Common myeloid progenitor, CD34-positive (primary cell): Measurements from ENCODE around the gene VSIG8.

ENCODE experiments used
- CTCF ChIA-PET: fragments of 350-600 bp; sonication (Branson Sonifier 250); formaldehyde crosslinking; loops from one replicate; lab custom pipeline; 2021; ENCODE audit warnings: antibody characterized with exemption; lab: Charles Lee
- POLR2A ChIA-PET: fragments of 350-600 bp; sonication (Branson Sonifier 250); formaldehyde crosslinking; loops from one replicate; lab custom pipeline; 2021; ENCODE audit warnings: antibody characterized with exemption; lab: Charles Lee
- DNase-seq, 3 donors: peaks; one replicate each; pipeline versions ENCODE4 v3.0.0 to v3.0.0-alpha.2; 2013
- H3K27ac ChIP-seq, 2 experiments: 1 replicate in 1 of 2; 2 replicates in 1 of 2; pipeline ENCODE4 v1.7.0; 2013; ENCODE audit warnings: inconsistent platforms in 2 of 2, low read length in 2 of 2, mild to moderate bottlenecking in 2 of 2, low read depth in 1 of 2, moderate library complexity in 1 of 2; ENCODE audit not compliant: severe bottlenecking in 2 of 2, insufficient read depth in 1 of 2, poor library complexity in 1 of 2
- H3K27me3 ChIP-seq, 5 experiments: replicated peaks in 2 of 5; 1 replicate in 3 of 5; 2 replicates in 2 of 5; pipeline versions ENCODE4 v1.6.1 to v1.7.0; 2013; ENCODE audit warnings: low read length in 4 of 5, mild to moderate bottlenecking in 2 of 5, moderate library complexity in 2 of 5, inconsistent platforms in 1 of 5; ENCODE audit not compliant: insufficient read depth in 5 of 5, control insufficient read depth in 4 of 5
- H3K36me3 ChIP-seq, 4 experiments: 1 replicate in 2 of 4; 2 replicates in 2 of 4; pipeline versions ENCODE4 v1.6.1 to v1.7.0; 2013; ENCODE audit warnings: low read length in 3 of 4, control low read depth in 1 of 4, mild to moderate bottlenecking in 1 of 4; ENCODE audit not compliant: control insufficient read depth in 4 of 4, insufficient read depth in 4 of 4
- H3K4me1 ChIP-seq, 4 experiments: 1 replicate in 3 of 4; 2 replicates in 1 of 4; pipeline versions ENCODE4 v1.6.1 to v1.7.1; 2013; ENCODE audit warnings: low read length in 3 of 4, mild to moderate bottlenecking in 3 of 4, control low read depth in 1 of 4, inconsistent platforms in 1 of 4, moderate library complexity in 1 of 4; ENCODE audit not compliant: control insufficient read depth in 4 of 4, insufficient read depth in 4 of 4; ENCODE audit errors: control extremely low read depth in 1 of 4
- H3K4me3 ChIP-seq, 7 experiments: 1 replicate in 4 of 7; 2 replicates in 3 of 7; pipeline versions ENCODE4 v1.5.1 to v1.7.0; 2013; ENCODE audit warnings: mild to moderate bottlenecking in 7 of 7, low read length in 6 of 7, moderate library complexity in 6 of 7, inconsistent platforms in 2 of 7, low read depth in 2 of 7, control low read depth in 1 of 7; ENCODE audit not compliant: insufficient read depth in 4 of 7, control insufficient read depth in 1 of 7; ENCODE audit errors: extremely low read depth in 1 of 7
- H3K9me3 ChIP-seq, 5 experiments: 1 replicate in 4 of 5; 2 replicates in 1 of 5; pipeline versions ENCODE4 v1.6.1 to v1.7.1; 2013; ENCODE audit warnings: low read length in 4 of 5, mild to moderate bottlenecking in 2 of 5, inconsistent platforms in 1 of 5, low read depth in 1 of 5, moderate library complexity in 1 of 5; ENCODE audit not compliant: control insufficient read depth in 4 of 5, insufficient read depth in 2 of 5; ENCODE audit errors: control extremely low read depth in 1 of 5
- WGBS: methylation state at CpG from one replicate; pipeline ENCODE4 v1.1.5; 2013; ENCODE audit not compliant: insufficient coverage; 5-methylcytosine and 5-hydroxymethylcytosine counted together

Gene VSIG8

DNA sequence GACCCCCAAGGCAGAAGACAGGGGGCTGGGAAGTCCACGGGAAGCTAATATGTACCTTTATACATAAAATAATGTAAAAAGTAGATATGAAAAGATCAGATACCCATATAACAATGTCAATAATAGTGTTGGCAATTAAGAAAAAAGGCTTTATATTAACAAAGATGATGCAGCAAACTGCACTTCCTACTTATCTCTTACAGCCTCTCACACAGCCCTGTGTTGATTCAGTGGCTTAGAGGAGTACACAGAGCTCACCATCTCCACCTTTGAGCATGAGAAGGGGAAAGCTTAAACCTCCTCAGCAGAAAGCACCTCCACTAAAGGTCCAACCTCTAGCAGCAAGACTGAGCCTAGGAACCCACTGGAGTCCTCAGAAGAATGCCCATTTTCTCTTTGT is 7.2 kb upstream of the VSIG8 start:
- POLR2A ChIA-PET, result no interaction called here
- CTCF ChIA-PET, result interaction anchor here (0.6 to 1.4 kb wide), 6 partner anchors 10 to 65 kb away, joined by 3 to 6 read pairs (median 4); no protein-coding TSS in a partner anchor

DNA sequence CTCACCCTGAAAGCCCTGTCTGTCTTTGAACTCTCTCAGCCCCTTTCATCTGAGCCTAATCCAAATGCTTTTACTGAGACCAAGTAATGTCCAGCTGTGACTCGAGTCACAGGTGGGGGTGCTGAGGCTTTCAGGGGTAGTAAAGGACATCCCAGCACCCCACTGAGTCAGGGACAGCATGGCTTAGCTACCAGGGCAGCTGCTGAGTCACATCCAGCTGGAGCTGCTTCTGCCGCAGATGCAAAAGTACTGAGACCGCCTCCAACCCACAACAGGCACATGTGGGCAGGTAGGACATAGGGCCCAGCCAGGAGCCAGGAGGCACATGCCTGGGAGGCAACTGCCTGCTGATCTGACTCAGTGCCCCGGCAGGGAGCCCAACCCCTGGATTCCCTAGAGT is 6.7 kb upstream of the VSIG8 start:
- peaks cover 0 to 16% (median 8%) of the 10 kb centered on the region in 4 experiments for H3K4me1 ChIP-seq
- ChIA-PET POLR2A (interaction anchor here (1.1 kb wide), 1 partner anchor 66 kb away, joined by 3 read pairs; no protein-coding TSS in a partner anchor), CTCF (interaction anchor here (0.6 to 1.4 kb wide), 7 partner anchors 10 to 65 kb away, joined by 3 to 6 read pairs (median 4); no protein-coding TSS in a partner anchor)
- H3K27ac ChIP-seq, result no peak overlapping the region
- H3K36me3 ChIP-seq, result no peaks in the 10 kb centered on the region
- DNase-seq, result peak in 2 of 3 donors; percentile 71 to 78
- no peaks in the 10 kb centered on the region for H3K27me3 ChIP-seq
- no peak overlapping the region for H3K4me3 ChIP-seq
- WGBS, result 20% methylated on average over 1 of the region's 4 CpGs
- H3K9me3 ChIP-seq, result no peaks in the 10 kb centered on the region

More for the DNA sequence above, 7.2 kb upstream of the VSIG8 start:
- H3K4me3 ChIP-seq, result peak overlapping the region in 1 of 7 experiments; percentile 11
- no peaks in the 10 kb centered on the region for H3K9me3 ChIP-seq
- no peak overlapping the region for H3K27ac ChIP-seq
- peaks cover 0 to 16% (median 8%) of the 10 kb centered on the region in 4 experiments for H3K4me1 ChIP-seq
- no peaks in the 10 kb centered on the region for H3K27me3 ChIP-seq
- DNase-seq, result peak in 2 of 3 donors; percentile 38 to 43
- H3K36me3 ChIP-seq, result no peaks in the 10 kb centered on the region
- WGBS, result no CpG with 5 or more reads among the region's 1 CpG

DNA sequence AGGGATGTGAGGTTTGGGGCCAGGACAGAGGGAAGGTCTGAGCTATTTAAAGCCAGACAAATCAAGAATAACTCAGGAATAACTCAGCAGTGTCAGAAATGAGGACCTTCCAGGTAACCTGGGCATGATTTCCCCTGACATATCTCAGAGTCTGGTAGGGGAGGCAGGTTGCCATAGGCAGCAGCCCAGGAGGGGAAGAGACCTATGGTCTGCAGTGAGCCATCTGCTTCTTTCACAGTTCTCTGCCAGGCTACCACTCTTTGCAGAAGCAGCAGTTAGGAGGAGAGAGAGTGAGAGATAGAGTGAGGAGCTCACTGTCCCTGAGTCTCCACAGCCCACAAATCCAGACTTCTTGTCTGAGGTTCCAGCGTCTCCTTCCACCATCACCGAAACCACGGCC is 6.3 kb upstream of the VSIG8 start:
- DNase-seq, result peak in 2 of 3 donors; percentile 29 to 41
- WGBS, result 100% methylated on average over 1 of the region's 3 CpGs
- Histone ChIP-seq H3K27ac (no peak overlapping the region), H3K4me3 (no peak overlapping the region), H3K27me3 (no peaks in the 10 kb centered on the region), H3K4me1 (peaks cover 0 to 16% (median 8%) of the 10 kb centered on the region in 4 experiments), H3K9me3 (no peaks in the 10 kb centered on the region), H3K36me3 (no peaks in the 10 kb centered on the region)
- CTCF ChIA-PET, result interaction anchor here (0.9 to 1.4 kb wide), 4 partner anchors 21 to 64 kb away, joined by 3 to 6 read pairs (median 4); no protein-coding TSS in a partner anchor
- POLR2A ChIA-PET, result interaction anchor here (1.1 kb wide), 1 partner anchor 66 kb away, joined by 3 read pairs; no protein-coding TSS in a partner anchor

DNA sequence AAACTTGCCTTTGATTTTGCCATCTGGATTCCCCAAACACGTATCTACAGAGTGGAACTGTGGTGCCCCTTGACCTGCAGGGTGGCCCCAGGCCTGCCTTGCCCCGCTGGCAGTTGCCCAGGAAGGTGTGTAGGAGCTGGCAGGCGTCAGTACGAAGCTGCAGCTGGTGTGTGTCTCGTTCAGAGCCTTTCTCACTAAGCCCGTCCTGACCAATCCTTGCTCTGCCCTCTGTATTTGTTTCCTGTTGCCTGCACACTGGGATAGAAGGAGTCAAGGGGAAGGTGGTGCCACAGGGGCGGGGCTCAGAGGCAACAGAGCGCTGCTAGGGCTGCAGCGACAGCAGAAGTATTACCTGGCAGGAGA is 5.2 kb upstream of the VSIG8 start:
- H3K9me3 ChIP-seq, result no peaks in the 10 kb centered on the region
- WGBS, result 79% methylated on average over 8 of the region's 9 CpGs
- ChIA-PET POLR2A (no interaction called here), CTCF (interaction anchor here (1.4 kb wide), 1 partner anchor 14 kb away, joined by 3 read pairs; no protein-coding TSS in a partner anchor)
- H3K27me3 ChIP-seq, result no peaks in the 10 kb centered on the region
- H3K27ac ChIP-seq, result no peak overlapping the region
- H3K4me3 ChIP-seq, result no peak overlapping the region
- no peak for DNase-seq
- no peaks in the 10 kb centered on the region for H3K36me3 ChIP-seq
- H3K4me1 ChIP-seq, result peaks cover 0 to 16% (median 8%) of the 10 kb centered on the region in 4 experiments

DNA sequence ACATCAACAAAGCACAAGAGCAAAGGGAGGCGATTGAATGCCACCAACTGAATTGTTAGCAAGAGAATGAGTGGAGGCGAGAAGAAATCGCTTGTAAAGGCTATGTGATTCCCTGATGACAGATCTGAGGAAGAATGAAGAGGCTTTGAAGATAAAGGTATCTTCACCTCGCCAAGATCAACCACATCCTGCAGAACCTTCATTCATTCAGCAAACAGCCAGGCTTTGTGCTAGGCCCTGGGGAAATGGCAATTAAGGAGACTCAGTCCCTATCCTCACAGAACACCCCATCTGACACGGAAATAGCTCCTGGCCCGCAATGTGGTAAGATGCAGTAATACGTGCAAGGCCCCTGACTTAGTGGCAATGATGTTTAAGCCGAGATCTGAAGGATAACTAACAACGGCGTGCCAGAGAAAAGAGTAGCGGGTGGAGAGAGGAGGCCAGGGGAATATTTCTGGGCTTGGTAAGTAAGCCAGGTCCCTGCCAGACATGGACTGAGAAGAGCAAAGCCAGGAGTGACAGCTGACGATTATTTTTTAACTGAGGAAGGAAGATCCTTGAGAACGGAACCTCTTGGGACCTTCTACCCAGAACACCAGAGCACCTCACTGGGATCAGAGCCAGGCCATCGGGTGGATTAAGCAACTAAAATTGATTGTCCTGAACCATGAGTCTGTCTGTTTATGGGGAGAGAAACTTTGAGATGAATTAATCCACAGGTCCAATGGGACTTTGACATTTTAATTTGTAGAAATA is 4.6 kb upstream of the VSIG8 start:
- no peak overlapping the region for H3K4me3 ChIP-seq
- H3K9me3 ChIP-seq, result no peaks in the 10 kb centered on the region
- ChIA-PET CTCF (interaction anchor here (0.7 to 1.6 kb wide), 5 partner anchors 13 to 69 kb away, joined by 3 to 4 read pairs (median 3); no protein-coding TSS in a partner anchor), POLR2A (no interaction called here)
- H3K27me3 ChIP-seq, result no peaks in the 10 kb centered on the region
- H3K27ac ChIP-seq, result no peak overlapping the region
- no peak for DNase-seq
- WGBS, result 85% methylated on average over 13 of the region's 14 CpGs
- peaks cover 0 to 16% (median 8%) of the 10 kb centered on the region in 4 experiments for H3K4me1 ChIP-seq
- H3K36me3 ChIP-seq, result no peaks in the 10 kb centered on the region

DNA sequence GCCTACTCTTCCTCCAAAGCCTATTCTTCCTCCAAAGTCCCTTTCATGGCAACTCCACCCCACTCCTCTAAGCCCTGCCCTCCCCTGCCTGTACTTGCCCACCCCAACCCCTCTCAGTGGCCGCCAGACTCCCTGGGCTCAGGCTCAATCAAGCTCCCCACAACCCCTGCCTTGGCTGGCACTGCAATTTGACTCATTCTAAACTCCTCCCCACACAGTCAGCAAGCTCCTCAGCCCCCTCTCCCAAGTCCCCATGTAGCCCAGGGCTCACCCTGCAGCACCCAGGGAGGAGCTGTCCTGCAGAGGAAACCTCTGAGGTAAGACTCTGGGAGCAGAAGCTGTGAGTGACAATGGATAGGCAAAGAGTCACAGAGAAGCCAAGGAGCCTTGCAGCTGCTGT is 3.6 kb upstream of the VSIG8 start:
- POLR2A ChIA-PET, result no interaction called here
- CTCF ChIA-PET, result interaction anchor here (0.7 to 1.6 kb wide), 4 partner anchors 8 to 25 kb away, joined by 3 to 4 read pairs (median 3); no protein-coding TSS in a partner anchor

DNA sequence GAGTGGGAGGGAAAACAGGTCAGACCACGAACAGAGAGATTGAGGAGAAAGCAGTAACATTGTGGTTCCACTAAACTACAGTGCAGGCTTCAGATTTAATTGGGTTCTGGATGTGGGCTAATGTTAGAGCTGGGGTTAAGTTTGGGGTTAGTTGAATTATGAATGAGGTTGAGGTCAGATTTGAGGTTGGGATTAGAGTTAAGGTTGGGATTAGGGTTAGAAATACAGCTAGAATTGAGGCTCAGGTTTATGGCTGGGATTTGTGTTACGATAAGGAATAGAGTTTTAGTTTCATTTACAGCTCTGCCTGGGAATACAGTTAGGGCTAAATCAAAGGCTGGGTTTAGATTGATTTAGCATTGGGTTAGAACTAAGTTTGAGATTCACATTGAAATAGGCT is 1.8 kb upstream of the VSIG8 start:
- H3K27me3 ChIP-seq, result peaks cover 0 to 3% (median 0%) of the 10 kb centered on the region in 5 experiments
- WGBS, result 100% methylated on average over 2 of the region's 2 CpGs
- POLR2A ChIA-PET, result no interaction called here

More for the DNA sequence above, 3.6 kb upstream of the VSIG8 start:
- H3K36me3 ChIP-seq, result no peaks in the 10 kb centered on the region
- WGBS, result no CpG with 5 or more reads among the region's 1 CpG
- H3K9me3 ChIP-seq, result no peaks in the 10 kb centered on the region
- no peak for DNase-seq
- no peak overlapping the region for H3K4me3 ChIP-seq
- H3K4me1 ChIP-seq, result peaks cover 0 to 16% (median 8%) of the 10 kb centered on the region in 4 experiments
- H3K27ac ChIP-seq, result no peak overlapping the region
- H3K27me3 ChIP-seq, result peaks cover 0 to 3% (median 0%) of the 10 kb centered on the region in 5 experiments

More for the DNA sequence above, 1.8 kb upstream of the VSIG8 start:
- Histone ChIP-seq H3K4me1 (peaks cover 0 to 8% (median 4%) of the 10 kb centered on the region in 4 experiments), H3K9me3 (no peaks in the 10 kb centered on the region), H3K4me3 (no peak overlapping the region), H3K27ac (no peak overlapping the region), H3K36me3 (no peaks in the 10 kb centered on the region)
- CTCF ChIA-PET, result interaction anchor here (1.1 kb wide), 1 partner anchor 9 kb away, joined by 3 read pairs; no protein-coding TSS in a partner anchor
- DNase-seq, result no peak
